IPS DF 19.7 (cell line): Measurements from ENCODE around the gene SRGAP3.
"Not testable (repeated sequence)": the region's sequence is repeated elsewhere in the genome, so short reads cannot be mapped to it uniquely, and the experiment has no call there.

Experiments
- DNase-seq: peaks from one replicate; pipeline ENCODE4 v3.0.0-alpha.2; 2013; ENCODE audit warnings: low read depth, low spot score

Gene SRGAP3

GRCh38 chr3:9249273-9250192 lies at the start of gene SRGAP3:
SRGAP3 (minus strand) TSS chr3:9249646; CDS start chr3:9248951, 695 bp downstream.
- DNase-seq: peak; percentile 87

- no peak for DNase-seq
These were observed 48.8 kb upstream of the SRGAP3 start for GRCh38 chr3:9298236-9298635.

- DNase-seq: no peak
These were observed 46.8 kb upstream of the SRGAP3 start for GRCh38 chr3:9296241-9296640.

GRCh38 chr3:9295007-9295406 lies 45.6 kb upstream of the SRGAP3 start:
- no peak for DNase-seq

- DNase-seq: not testable (repeated sequence)
These were observed 44.5 kb upstream of the SRGAP3 start for GRCh38 chr3:9293953-9294352.

- no peak for DNase-seq
These were observed 43.6 kb upstream of the SRGAP3 start for GRCh38 chr3:9293076-9293475.

GRCh38 chr3:9292516-9292915 lies 43.1 kb upstream of the SRGAP3 start:
- DNase-seq: no peak

- no peak for DNase-seq
These were observed 42.5 kb upstream of the SRGAP3 start for GRCh38 chr3:9291821-9292410.

GRCh38 chr3:9290566-9290965 lies 41.1 kb upstream of the SRGAP3 start:
- no peak for DNase-seq

- not testable (repeated sequence) for DNase-seq
These were observed 32.1 kb upstream of the SRGAP3 start for GRCh38 chr3:9281533-9281932.

- DNase-seq: no peak
These were observed 31.2 kb upstream of the SRGAP3 start for GRCh38 chr3:9280451-9281219.

GRCh38 chr3:9279966-9280365 lies 30.5 kb upstream of the SRGAP3 start:
- no peak for DNase-seq

GRCh38 chr3:9278498-9278897 lies 29.1 kb upstream of the SRGAP3 start:
- DNase-seq: no peak

- DNase-seq: no peak
These were observed 28.6 kb upstream of the SRGAP3 start for GRCh38 chr3:9278085-9278484.

GRCh38 chr3:9276761-9277370 lies 27.4 kb upstream of the SRGAP3 start:
- DNase-seq: no peak

- DNase-seq: no peak
These were observed 22.5 kb upstream of the SRGAP3 start for GRCh38 chr3:9271903-9272302.

- no peak for DNase-seq
These were observed 21.3 kb upstream of the SRGAP3 start for GRCh38 chr3:9270704-9271103.

GRCh38 chr3:9266716-9267115 lies 17.3 kb upstream of the SRGAP3 start:
- no peak for DNase-seq

GRCh38 chr3:9260305-9260704 lies 10.9 kb upstream of the SRGAP3 start:
- DNase-seq: no peak

- no peak for DNase-seq
These were observed 7.6 kb upstream of the SRGAP3 start for GRCh38 chr3:9257092-9257491.

- no peak for DNase-seq
These were observed 6.5 kb upstream of the SRGAP3 start for GRCh38 chr3:9255976-9256375.

GRCh38 chr3:9254764-9255163 lies 5.3 kb upstream of the SRGAP3 start:
- DNase-seq: no peak
